ENCODE data around the gene MAGEC3.

Gene MAGEC3

DNA sequence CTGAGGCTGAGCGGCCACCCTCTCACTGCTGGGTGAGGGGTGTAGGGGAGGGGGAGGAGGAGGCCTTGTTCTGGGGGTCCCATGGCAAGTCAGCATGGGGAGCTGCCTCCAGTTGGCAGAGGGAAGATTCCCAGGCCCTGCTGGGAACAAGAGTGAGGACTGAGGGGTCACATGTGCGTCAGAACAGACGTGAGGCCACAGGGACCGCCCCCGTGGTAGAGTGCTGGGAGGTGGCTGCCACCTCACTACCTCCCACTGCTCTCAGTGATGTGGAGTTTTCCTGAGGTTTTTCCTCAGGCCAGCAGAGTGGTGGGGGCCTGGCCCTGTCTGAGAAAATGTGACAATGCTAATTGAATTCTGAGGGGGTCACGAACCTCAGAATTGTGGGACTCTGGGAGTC lies 66.1 kb downstream of the MAGEC3 start:
- TF ChIP-seq, protein P1, sequence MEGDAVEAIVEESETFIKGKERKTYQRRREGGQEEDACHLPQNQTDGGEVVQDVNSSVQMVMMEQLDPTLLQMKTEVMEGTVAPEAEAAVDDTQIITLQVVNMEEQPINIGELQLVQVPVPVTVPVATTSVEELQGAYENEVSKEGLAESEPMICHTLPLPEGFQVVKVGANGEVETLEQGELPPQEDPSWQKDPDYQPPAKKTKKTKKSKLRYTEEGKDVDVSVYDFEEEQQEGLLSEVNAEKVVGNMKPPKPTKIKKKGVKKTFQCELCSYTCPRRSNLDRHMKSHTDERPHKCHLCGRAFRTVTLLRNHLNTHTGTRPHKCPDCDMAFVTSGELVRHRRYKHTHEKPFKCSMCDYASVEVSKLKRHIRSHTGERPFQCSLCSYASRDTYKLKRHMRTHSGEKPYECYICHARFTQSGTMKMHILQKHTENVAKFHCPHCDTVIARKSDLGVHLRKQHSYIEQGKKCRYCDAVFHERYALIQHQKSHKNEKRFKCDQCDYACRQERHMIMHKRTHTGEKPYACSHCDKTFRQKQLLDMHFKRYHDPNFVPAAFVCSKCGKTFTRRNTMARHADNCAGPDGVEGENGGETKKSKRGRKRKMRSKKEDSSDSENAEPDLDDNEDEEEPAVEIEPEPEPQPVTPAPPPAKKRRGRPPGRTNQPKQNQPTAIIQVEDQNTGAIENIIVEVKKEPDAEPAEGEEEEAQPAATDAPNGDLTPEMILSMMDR (conservative IDR thresholded peaks at IDR 0.05; ENCODE audit: low read depth, low read length) = no peak
- H3K4me3 ChIP-seq (ENCODE audit: low read length) = no peak overlapping the region
- no peak for DNase-seq (ENCODE audit: low read depth)

DNA sequence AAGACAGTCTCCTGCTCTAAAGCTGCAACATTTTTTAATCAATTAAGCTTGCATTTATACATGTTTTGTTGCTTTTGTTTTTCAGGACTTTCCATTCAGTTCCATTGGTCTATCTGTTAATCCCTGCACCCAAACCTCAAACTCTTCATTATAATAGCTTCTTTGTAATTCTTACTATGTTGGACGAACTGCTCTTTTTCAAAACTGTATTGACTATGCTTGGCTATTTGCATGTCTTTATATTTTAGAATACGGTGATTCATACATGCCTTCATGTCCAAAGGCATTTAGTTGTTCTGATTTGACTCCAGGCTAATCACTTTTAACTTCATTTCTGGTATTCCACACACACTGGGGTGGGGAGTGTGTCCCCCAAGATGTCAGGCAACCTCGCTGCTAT lies 79.7 kb downstream of the MAGEC3 start:
- H3K4me3 ChIP-seq (ENCODE audit: low read length) = no peak overlapping the region
- TF ChIP-seq, protein P1 (conservative IDR thresholded peaks at IDR 0.05; ENCODE audit: low read depth, low read length) = no peak
- DNase-seq (ENCODE audit: low read depth) = no peak

DNA sequence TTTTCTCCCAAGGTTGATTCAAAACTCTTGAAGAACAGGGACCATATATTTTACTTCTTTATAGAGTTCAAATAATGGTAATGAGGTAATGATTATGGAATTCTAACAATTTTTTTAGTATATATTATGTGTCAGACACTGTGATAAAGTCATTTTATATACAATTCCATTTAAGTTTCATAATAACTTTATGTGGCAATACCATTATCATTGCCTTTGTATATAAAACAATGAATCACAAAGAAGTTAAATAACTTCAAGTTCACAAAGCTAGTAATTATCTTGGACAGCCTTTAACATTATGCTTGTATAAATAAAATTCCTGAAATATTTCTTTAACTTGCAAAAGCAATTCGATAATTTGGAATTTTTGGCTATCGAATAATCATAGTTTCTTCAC lies 86.2 kb downstream of the MAGEC3 start:
- H3K4me3 ChIP-seq (ENCODE audit: low read length) = no peak overlapping the region
- no peak for DNase-seq (ENCODE audit: low read depth)
- TF ChIP-seq, protein P1 (conservative IDR thresholded peaks at IDR 0.05; ENCODE audit: low read depth, low read length) = no peak

DNA sequence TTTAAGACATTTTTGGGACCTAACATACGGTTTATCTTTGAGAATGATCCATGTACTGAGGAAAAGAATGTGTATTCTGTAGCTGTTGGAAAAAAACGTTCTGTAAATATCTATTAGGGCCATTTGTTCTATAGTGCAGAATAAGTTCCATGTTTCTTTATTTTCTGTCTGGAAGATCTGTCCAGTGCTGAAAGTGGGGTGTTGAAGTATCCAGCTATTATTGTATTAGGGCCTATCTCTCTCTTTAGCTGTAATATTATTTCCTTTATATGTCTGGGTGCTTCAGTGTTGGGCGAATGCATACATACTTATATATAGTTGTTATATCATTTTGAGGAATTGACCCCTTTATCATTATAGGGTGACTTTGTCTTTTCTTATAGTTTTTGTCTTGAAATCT lies 90.3 kb downstream of the MAGEC3 start:
- no peak overlapping the region for H3K4me3 ChIP-seq (ENCODE audit: low read length)
- TF ChIP-seq, protein P1 (conservative IDR thresholded peaks at IDR 0.05; ENCODE audit: low read depth, low read length) = no peak
- DNase-seq (ENCODE audit: low read depth) = no peak

DNA sequence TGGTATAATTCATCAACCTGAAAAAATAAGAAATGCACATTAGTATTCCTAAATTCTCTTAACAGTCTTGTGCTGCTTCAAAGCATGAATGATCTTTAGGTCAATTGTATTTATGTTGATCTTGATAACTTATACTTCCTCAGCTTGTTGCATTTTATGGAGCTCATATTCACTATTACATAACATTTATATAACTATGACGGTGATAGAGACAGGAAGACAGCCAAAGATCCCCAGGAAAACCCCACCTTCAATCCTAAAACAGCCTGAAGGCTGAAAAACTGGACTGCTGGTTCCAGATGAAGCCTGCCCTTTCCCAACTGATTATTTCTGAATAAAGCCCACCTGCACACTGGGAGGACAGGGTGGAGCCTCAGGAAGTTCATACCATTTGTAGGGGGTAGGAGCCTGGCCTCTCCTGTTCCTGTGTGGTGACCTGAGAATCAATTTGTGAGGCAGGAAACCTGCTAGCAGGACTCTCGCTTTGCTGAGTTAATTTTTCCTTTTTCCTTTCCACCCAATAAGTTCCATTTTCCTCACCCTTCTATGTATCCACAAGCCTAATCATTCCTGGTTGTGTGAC lies 96.0 kb downstream of the MAGEC3 start:
- H3K4me3 ChIP-seq (ENCODE audit: low read length) = no peak overlapping the region
- TF ChIP-seq, protein P1 (conservative IDR thresholded peaks at IDR 0.05; ENCODE audit: low read depth, low read length) = no peak
- no peak for DNase-seq (ENCODE audit: low read depth)

DNA sequence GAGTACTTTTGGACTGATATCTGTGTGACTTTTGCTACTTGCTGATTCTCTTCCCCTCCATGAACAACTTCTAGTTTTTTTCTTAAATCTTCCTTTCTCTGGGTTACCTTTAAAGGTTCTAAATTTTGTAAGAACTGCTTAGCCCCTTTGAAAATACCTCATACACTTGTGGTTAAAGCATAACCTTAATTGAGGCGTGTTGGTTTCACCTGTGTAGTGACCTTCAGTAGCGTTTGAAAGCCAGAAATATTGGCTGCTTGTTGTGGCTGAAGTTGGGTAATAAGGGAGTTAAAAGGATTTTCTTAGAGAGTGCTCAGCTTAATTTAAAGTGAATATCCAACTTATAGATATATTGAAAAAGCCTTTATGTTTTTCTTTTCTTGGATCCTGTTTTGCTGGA lies 97.5 kb downstream of the MAGEC3 start:
- no peak for DNase-seq (ENCODE audit: low read depth)
- TF ChIP-seq, protein P1 (conservative IDR thresholded peaks at IDR 0.05; ENCODE audit: low read depth, low read length) = no peak
- H3K4me3 ChIP-seq (ENCODE audit: low read length) = no peak overlapping the region

DNA sequence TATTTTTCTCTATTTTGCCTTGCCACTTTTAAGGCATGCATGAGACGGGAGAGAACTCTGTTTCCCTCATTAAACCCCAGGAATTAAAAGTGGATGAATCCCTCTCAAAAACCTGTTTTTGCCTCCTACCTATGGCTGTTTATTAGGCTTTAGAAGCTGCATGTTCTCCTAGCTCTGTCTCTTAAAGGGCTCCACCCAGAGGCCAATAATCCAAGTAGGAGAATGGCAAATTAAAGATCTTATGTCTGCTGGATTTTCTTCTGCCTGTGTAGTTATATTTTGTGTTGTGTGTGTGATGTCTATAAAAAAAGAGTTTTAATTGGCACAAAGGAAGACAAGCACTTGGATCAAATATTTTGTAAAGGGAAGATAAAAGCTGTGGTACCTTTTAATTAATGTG lies 98.0 kb downstream of the MAGEC3 start:
- no peak for DNase-seq (ENCODE audit: low read depth)
- TF ChIP-seq, protein P1 (conservative IDR thresholded peaks at IDR 0.05; ENCODE audit: low read depth, low read length) = no peak
- H3K4me3 ChIP-seq (ENCODE audit: low read length) = no peak overlapping the region
